Lower leg skin (tissue), 4 donors: ENCODE results near the gene CAMTA1. TPM values are rescaled to one million over a fixed set of nuclear protein-coding genes. Genes with fewer than 3 reads are reported as not detected.

Source experiments
- DNase-seq, 2 donors: peaks; one replicate each; pipeline ENCODE4 v3.0.0-alpha.2; 2019; ENCODE audit warnings: low spot score in 2 of 2
- H3K4me3 ChIP-seq: fragments of 200-600 bp; sonication (generic); 2 replicates; pipeline ENCODE4 v1.5.1; 2017; ENCODE audit warnings: mild to moderate bottlenecking, low read depth; ENCODE audit not compliant: poor library complexity, severe bottlenecking
- POLR2A ChIP-seq, 2 donors: fragments of 450-650 bp; IDR thresholded peaks; one replicate each; pipeline ENCODE4 v1.6.1; 2016 to 2017; ENCODE audit warnings: antibody characterized with exemption in 2 of 2, mild to moderate bottlenecking in 1 of 2, moderate library complexity in 1 of 2
- WGBS, 2 donors: methylation state at CpG; one replicate each; pipeline ENCODE4 v1.1.5; 2018; 5-methylcytosine and 5-hydroxymethylcytosine counted together
- intact Hi-C: fragments of 100-400 bp; cut with DNase I; formaldehyde crosslinking; loops from one replicate; pipeline ENCODE4 v1.15.0; 2023; ENCODE audit warnings: low total_unique reads
- total RNA-seq, 4 donors: library from RNA; depleted of rRNA; stranded (reverse); fragments of >200 nt; gene quantifications; one replicate each; pipeline ENCODE4 v1.1.0, GENCODE V29; 2016
- TF ChIP-seq, protein P1 (sequence below), 3 donors: fragments of 450-650 bp; IDR thresholded peaks; one replicate each; pipeline ENCODE4 v1.5.1; 2016; ENCODE audit warnings: antibody characterized with exemption in 3 of 3, mild to moderate bottlenecking in 3 of 3, moderate library complexity in 2 of 3

The CAMTA1 gene
- total RNA-seq, 4 donors from 2014 or later = 24.4 to 52.3 (median 32.9) TPM

DNA sequence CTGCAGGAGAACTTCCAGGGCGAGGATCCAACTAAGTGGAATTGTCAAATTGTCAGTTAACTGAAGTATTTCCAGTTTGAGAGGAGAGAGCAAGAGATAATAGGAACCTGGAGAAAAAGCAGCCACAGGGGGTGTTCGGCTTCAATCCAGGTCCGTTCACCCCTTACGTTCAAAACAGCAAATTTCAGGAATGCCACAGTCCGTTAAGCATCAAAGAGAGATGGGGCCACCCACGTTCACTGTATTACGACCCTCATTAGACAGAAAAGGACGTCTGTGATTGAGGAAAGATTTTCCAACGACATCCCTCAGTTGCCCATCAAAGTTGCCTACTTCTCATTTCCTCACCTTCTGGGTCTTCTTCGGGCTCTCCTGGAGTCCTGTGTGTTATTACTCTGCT, 563.3 kb downstream of the CAMTA1 start:
- 68 to 72% methylated on average over 10 of the region's 10 CpGs for WGBS, 2 donors

DNA sequence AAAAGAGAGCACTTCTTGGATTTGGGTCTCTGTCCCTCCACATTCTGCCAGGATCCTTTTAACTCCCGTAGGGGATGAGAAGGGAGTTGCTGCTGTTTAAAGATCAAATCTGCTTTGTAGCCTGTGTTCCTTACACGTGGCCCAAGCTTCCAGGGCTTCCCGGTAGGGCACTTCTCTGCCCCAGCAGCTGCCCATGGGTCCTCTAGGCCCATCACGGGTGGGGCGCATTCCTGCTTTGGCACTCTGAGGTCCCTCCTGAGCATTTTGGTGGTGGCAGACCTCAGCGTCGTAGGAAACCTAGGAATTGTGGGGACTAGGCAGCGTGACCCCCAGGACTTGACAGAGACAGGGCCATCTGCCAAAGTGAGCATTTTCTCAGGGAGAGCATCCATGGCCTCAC, 565.5 kb downstream of the CAMTA1 start:
- TF ChIP-seq POLR2A (IDR thresholded peaks at IDR 0.05) = no peak
- TF ChIP-seq, protein P1, sequence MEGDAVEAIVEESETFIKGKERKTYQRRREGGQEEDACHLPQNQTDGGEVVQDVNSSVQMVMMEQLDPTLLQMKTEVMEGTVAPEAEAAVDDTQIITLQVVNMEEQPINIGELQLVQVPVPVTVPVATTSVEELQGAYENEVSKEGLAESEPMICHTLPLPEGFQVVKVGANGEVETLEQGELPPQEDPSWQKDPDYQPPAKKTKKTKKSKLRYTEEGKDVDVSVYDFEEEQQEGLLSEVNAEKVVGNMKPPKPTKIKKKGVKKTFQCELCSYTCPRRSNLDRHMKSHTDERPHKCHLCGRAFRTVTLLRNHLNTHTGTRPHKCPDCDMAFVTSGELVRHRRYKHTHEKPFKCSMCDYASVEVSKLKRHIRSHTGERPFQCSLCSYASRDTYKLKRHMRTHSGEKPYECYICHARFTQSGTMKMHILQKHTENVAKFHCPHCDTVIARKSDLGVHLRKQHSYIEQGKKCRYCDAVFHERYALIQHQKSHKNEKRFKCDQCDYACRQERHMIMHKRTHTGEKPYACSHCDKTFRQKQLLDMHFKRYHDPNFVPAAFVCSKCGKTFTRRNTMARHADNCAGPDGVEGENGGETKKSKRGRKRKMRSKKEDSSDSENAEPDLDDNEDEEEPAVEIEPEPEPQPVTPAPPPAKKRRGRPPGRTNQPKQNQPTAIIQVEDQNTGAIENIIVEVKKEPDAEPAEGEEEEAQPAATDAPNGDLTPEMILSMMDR (IDR thresholded peaks at IDR 0.05) = no peak
- no peak overlapping the region for H3K4me3 ChIP-seq
- intact Hi-C loops = no loop called here
- 74 to 81% methylated on average over 8 of the region's 8 CpGs for WGBS, 2 donors
- no peak for DNase-seq

More for the DNA sequence above, 563.3 kb downstream of the CAMTA1 start:
- TF ChIP-seq, protein P1 (IDR thresholded peaks at IDR 0.05) = no peak
- TF ChIP-seq POLR2A (IDR thresholded peaks at IDR 0.05) = no peak
- DNase-seq = no peak
- no peak overlapping the region for H3K4me3 ChIP-seq
- intact Hi-C loops = no loop called here

- DNase-seq = no peak
- intact Hi-C loops = no loop called here
- no peak overlapping the region for H3K4me3 ChIP-seq
- TF ChIP-seq, protein P1 (IDR thresholded peaks at IDR 0.05) = no peak
- TF ChIP-seq POLR2A (IDR thresholded peaks at IDR 0.05) = no peak
- 77 to 88% methylated on average over 13 of the region's 13 CpGs for WGBS, 2 donors
Measured at GRCh38 chr1:7351649-7352048, 566.4 kb downstream of the CAMTA1 start.

- intact Hi-C loops = no loop called here
- WGBS, 2 donors = 80 to 93% methylated on average over 1 to 4 of the region's 4 CpGs
- TF ChIP-seq, protein P1 (IDR thresholded peaks at IDR 0.05) = no peak
- no peak for TF ChIP-seq POLR2A (IDR thresholded peaks at IDR 0.05)
Measured at GRCh38 chr1:7352364-7352763, 567.1 kb downstream of the CAMTA1 start.

DNA sequence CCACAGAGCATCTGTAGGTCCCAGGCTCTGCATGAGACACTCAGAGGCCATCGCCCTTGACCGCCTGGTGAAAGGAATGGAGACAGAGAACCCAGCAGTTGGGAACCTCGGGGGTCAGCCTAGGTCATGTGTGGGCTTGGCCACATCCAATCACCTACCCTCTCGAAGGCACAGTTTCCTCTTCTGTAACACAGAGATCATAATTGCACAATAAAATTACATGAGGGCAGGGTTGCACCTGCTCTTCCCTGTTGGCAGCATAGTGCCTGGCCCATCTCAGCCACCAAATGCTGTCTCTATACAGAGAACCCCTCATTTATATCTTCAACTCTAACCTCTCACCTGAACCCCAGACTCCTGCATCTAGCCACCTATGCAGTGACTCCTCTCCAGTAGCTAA, 567.7 kb downstream of the CAMTA1 start:
- 82 to 89% methylated on average over 4 of the region's 4 CpGs for WGBS, 2 donors
- DNase-seq = no peak
- intact Hi-C loops = no loop called here
- no peak overlapping the region for H3K4me3 ChIP-seq
- TF ChIP-seq, protein P1 (IDR thresholded peaks at IDR 0.05) = no peak
- no peak for TF ChIP-seq POLR2A (IDR thresholded peaks at IDR 0.05)

More at GRCh38 chr1:7352364-7352763, 567.1 kb downstream of the CAMTA1 start:
- H3K4me3 ChIP-seq = no peak overlapping the region
- DNase-seq = no peak

- H3K4me3 ChIP-seq = no peak overlapping the region
- intact Hi-C loops = no loop called here
- no peak for DNase-seq
- TF ChIP-seq POLR2A (IDR thresholded peaks at IDR 0.05) = no peak
- TF ChIP-seq, protein P1 (IDR thresholded peaks at IDR 0.05) = no peak
- WGBS, 2 donors = 98 to 100% methylated on average over 2 of the region's 2 CpGs
Measured at GRCh38 chr1:7355646-7356045, 570.4 kb downstream of the CAMTA1 start.
